T-helper 2 cell treated with Interferon-gamma antibody and Interleukin-4, amounts not matched to agents 100 ng/mL and 5 ng/mL, for 36 hours (primary cell): ENCODE data around the gene GMPR2. TPM values are rescaled to one million over a fixed set of nuclear protein-coding genes. Genes with fewer than 3 reads are reported as not detected.

ENCODE experiments used
- intact Hi-C: fragments of 100-400 bp; cut with micrococcal nuclease; formaldehyde crosslinking; loops from one replicate; pipeline ENCODE4 v1.15.1; 2023
- total RNA-seq: library from RNA; stranded (reverse); gene quantifications from 2 replicates; pipeline ENCODE4 v1.2.3, GENCODE V29; 2022

GMPR2 gene
- total RNA-seq, 1 donor from 2014 or later, result 59.8 TPM

- intact Hi-C loops, result loop anchor here (10.0 kb wide), 1 partner anchor 425 kb away; no protein-coding TSS in a partner anchor
Observed at GRCh38 chr14:24249230-24250021, 16.7 kb downstream of the GMPR2 start.

- intact Hi-C loops, result no loop called here
Observed at GRCh38 chr14:24250354-24250753, 17.6 kb downstream of the GMPR2 start.

DNA sequence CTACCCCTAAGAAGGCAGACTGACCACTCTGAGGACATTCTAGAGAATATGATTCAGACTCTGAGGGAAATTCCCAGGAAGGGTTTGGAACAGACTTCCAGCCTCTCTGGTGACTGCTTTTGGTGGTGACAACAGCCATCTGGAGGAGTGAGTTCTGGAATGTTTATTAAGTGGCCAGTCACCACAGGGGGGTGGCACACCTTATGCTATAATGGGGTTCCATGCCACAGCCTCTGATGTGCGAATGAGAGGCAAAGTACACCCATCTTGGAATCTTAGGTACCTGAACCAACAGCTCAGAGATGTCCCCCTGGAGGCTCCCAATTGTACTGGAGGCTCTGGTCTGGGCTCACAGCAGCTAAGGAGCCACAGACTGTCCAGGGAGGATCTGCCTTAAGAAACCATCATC, 19.2 kb downstream of the GMPR2 start:
- intact Hi-C loops, result no loop called here

- intact Hi-C loops, result no loop called here
Observed at GRCh38 chr14:24252289-24253124, 19.8 kb downstream of the GMPR2 start.

DNA sequence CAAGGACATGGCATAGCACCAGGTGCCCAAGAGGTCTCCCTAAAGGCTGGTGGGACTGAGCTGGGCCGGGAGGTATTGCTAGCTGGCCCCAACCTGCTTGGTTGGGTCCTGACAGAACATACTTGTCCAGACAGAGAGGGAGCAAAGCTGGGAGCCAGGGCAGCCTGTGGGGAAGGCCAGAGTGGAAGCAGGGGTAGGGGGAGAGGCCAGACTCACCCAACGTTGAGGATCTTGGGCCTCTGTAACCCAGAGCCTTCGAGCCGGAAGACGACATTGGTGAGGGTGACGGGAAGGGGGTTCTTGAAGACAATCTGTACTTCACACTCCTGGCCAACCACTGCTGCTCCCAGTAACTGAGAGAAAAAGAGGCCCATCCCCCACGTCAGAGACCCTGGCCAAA, 21.2 kb downstream of the GMPR2 start:
- intact Hi-C loops, result no loop called here

- intact Hi-C loops, result no loop called here
Observed at GRCh38 chr14:24254630-24255392, 22.1 kb downstream of the GMPR2 start.

DNA sequence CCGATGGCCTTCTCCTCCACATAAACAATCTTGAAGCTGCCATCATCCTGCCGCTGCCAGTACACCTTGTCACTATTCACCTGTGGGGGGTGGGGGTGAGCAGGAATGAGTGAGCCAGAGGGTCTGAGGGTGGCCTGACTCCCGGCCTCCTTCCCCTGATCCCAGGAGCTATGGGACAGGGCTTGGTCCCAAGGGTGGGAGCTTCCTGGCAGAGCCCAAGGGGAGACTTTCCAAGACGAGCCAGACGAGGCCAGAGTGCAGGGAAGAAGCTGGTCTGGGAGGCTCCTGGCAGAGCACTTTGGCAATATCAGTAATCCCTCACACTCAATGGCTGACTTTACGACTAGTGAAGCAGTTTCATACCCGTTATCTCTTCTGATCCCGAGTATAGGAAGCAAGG, 22.7 kb downstream of the GMPR2 start:
- intact Hi-C loops, result no loop called here

DNA sequence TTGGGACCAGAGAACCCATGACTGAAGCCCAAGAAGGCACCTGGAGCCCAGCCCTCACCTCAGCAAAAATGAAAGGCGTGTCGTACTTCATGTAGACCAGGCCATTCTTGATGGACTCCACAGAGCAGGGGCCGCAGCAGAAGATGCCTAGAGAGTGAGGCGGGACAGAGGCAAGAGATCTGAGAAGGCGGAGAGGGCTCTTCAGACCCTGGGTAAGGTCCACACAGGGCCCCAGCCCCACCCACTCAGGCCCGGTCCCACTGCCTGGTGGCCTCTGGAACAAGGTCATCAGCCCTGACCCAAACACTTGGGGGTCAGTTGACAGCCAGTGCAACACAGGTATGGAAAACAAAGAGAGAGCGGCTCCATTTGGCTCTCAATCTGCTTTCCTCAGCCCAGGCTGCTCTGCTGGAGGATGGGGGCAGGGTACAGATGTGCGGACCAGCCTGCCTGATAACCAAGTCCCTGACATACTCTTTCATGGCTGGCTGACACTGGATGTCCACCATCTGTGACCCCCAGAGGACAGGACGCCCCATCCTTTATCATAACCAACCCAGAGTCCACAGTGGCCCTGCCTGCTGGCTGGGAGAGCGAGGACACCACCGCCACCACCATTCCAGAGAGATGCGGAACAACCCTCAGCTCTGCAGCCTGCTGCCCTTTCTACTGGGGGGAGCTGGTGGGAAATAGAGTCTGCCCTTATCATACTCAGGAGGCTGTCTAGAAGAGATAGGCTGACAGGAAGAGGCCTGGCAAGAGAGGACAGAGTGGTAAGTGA, 23.4 kb downstream of the GMPR2 start:
- intact Hi-C loops, result no loop called here

DNA sequence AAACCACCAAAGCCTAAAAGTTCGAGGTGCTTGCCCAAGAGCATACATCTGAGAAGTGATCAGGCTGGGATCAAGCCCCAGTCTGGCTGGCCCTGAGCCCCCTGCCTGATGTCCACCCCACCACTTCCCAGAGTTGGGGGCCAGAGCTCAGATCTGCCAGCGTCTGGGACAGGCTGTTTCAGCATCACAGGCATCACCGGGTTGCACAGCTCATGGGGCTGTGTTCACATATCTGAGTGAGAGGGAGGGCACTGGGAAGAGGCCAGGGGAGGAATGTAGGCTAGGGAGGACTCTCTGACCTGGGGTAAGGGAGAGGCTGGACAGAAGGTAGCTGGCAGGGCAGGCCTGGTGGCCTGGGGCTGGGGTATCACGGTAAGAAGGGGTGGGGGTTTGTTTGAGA, 24.2 kb downstream of the GMPR2 start:
- intact Hi-C loops, result no loop called here

DNA sequence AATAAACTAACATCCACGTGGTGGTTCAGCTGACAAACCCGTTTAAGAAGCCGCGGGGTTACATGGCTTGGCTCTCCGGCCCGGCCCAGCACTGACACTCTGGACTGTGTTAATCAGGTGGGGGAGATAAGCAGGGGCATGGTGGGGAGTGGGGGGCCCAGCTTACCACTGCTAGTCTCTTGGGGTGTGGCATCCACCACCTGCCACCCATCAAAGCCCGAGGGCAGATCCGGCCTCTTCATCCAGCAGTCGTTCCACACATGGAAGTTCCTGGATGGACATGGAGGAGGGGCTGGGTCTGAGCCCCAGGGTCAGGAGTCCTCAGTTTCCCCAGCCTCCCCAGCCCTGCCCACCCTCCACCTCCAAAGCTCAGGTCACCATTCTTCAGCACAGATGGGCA, 25.4 kb downstream of the GMPR2 start:
- intact Hi-C loops, result no loop called here

DNA sequence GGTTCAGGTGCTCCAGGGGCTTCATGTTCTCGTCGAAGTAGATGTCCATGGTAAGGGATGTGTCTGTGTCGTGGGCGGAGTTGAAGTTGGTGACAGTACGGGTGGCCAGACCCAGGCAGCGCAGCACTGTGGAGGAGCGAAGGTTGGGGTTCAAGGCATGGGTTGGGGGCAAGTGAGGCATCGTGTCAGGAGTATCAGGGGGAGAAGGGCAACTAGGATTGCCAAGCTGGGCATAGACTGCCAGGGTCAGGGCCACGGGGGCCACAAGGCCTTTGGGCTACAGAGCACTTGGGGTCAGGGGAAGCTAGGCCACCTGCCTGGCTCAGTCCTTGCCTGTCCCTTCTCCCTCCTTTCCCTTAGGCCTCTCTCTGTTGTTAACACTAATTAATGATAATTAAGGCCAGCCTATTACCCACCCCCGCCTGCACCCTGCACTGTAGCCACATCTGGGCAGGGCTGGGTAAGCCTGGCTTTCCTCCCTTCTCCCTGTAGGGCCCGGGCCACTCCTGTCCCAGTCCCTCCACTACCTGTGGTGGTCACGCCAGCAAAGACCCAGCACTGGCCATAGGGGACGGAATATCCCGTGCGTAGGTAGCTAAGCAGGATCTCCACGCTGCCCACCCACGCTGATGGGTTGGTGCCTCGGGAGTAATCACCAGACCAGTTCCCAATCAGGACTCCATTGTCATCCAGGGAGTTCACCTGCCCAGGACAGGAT, 26.0 kb downstream of the GMPR2 start:
- intact Hi-C loops, result no loop called here

- intact Hi-C loops, result no loop called here
Observed at GRCh38 chr14:24259282-24260025, 26.7 kb downstream of the GMPR2 start.

DNA sequence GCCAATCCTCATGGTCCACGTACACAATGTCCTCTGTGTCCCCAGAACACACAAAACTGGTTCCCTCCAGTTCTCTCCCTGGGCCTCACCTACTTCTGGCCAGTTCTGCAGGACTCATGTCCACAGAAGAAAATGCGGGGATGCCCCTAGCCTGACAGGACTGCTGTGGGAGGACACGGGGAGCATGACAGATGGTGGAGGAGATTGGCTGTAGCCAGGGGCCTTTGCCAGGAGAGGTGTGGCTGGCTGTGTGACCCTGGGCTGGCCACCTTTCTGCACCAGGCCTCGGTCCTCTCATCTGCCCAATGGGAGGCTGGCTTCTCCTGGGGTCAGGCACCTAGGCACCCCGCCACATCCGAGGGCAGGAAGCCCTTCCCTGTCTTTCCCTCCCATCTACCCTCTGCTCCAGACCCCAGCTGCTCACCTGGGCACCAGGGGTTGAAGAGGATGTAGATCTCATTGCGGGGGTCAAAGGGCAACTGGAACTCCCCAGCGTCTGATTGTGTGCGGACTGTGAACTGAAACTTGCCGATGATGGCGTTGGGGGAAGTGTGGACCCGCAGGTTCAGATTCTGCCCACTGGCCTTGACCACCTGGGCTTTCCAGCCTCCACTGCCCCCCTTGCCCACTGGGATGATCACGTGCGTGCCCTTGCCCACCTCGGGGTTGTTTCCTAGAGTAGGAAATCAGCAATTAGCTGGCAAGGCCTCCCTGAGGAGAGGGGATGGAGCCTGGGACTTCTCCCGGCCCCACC, 27.5 kb downstream of the GMPR2 start:
- intact Hi-C loops, result no loop called here

GRCh38 chr14:24260780-24261157, 28.0 kb downstream of the GMPR2 start:
- intact Hi-C loops, result no loop called here

DNA sequence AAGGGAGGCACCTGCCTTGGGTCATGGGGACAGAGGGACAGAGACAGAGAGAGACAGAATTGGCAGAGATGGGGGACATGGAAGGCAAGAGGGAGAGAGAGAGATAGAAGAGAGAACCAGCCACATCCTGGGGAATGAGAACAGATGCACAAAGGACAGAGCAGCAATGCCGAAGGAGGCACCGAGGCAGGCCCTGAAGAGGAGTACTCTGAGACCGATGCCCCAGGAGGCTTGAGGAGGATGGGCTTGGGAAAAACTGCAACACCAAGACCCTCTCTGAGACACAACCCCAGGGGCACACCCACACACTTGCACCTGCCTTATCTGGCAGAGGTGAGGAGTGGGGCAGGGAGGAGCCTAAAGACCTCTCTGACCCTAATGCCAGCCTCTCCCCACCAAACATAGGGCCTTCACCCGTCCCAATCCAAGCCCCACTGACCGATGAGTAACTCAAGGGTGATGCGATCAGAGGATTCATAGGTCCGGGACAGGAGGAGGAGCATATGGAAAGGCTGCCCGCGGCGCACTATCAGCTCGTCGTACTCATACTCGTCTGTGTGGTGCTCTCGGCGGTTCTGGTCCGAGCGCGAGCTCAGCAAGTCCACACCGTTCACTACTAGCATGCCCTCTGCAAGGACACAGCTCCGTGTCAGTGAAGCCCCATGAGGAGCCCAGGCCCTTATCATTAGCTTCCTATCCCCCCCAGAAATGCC, 28.7 kb downstream of the GMPR2 start:
- intact Hi-C loops, result no loop called here

DNA sequence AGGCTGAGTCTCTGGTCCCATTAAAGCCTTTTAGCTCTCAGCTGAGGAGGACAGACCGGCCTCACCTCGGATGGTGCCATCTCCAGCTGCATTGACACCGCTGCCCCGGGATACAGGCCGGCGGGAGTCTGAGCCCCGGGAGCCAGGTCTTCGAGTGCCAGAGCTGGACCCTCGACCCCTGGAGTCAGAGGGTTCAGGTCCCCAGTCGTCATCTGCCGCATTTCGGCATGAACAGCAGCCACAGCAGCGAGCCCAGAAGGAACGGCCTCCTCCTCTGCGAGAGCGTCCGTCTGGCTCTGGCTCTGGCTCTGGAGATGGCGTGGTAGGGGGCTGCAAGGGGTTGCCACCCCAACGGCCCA, 29.2 kb downstream of the GMPR2 start:
- intact Hi-C loops, result no loop called here

DNA sequence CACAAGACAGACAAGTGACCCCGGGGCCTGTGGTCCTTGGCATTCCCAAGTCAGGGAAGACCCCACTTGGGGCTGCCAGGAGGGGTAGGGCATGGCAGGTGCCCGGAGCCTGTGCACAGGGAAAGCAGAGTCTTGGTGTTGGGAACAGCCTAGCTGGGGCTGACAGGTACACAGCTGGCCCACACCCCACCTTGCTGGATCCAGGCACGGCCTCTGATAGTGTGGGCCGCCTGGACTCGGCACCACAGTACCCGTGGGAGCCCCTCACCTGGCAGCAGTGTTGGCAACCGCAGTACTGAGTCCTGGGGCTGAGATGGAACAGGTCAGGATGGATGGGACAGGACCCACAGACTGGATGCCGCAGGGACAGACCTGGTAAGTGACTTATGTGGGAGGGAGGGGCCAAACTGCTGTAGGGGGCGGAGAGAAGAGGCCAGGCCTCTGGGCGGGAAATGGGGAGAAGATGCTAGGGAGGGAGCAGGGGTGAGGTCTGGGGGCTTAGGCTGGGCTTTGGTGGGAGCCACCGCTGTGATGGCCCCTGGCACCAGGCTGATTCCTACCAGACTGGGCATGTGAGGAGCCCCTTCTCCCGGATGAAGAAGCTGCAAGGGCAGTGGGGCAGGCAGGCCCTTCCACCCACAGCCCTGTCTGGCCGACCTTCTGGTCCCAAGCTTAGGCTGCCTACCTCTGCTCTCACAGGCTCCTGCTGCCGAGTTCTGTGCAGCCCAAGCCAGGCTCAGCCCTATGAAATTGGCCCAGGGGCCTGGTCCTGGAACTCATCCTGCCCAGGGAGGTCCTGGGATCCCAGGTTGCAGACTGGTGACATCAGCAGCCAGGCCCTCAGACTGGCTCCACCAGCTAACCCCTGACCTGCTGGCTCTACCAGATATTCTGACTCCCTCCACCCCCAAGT, 30.3 kb downstream of the GMPR2 start, which contains the start of gene TGM1:
Gene TGM1, minus strand, starts transcription at position 357 of the 913 bp plus-strand sequence. CDS start 825 bp downstream, outside the sequence.
- intact Hi-C loops, result no loop called here
